K562 (cell line): ENCODE measurements around the gene EEF2.

Experiments
- CBX8 ChIP-seq: fragments of 200-600 bp; sonication (generic); IDR thresholded peaks from 2 replicates; pipeline ENCODE4 v1.6.1; 2012; ENCODE audit warnings: borderline replicate concordance, mixed run types, low read depth, mild to moderate bottlenecking, moderate library complexity, mixed read lengths, low read length, control low read depth, inconsistent platforms; ENCODE audit not compliant: poor library complexity, severe bottlenecking; ENCODE audit errors: extremely low read depth
- CHD2 ChIP-seq: IDR thresholded peaks from 2 replicates; pipeline ENCODE4 v1.6.1; 2011; ENCODE audit warnings: low read depth, low read length
- FOXA1 ChIP-seq: fragments of 450-650 bp; IDR thresholded peaks from 2 replicates; pipeline ENCODE4 v1.6.1; 2016; ENCODE audit warnings: mild to moderate bottlenecking, borderline replicate concordance
- HNRNPUL1 ChIP-seq: fragments of 200-400 bp; formaldehyde crosslinking; IDR thresholded peaks from 2 replicates; pipeline ENCODE4 v1.6.1; 2017; ENCODE audit warnings: low read length
- NFIC ChIP-seq: fragments of 450-650 bp; IDR thresholded peaks from 2 replicates; pipeline ENCODE4 v1.6.1; 2017; ENCODE audit warnings: mild to moderate bottlenecking, inconsistent platforms
- POLR2A ChIP-seq: fragments of 450-650 bp; conservative IDR thresholded peaks from 2 replicates; pipeline ENCODE4 v1.6.1; 2016
- PYGO2 ChIP-seq: fragments of 450-650 bp; IDR thresholded peaks from 2 replicates; pipeline ENCODE4 v1.6.1; 2016; ENCODE audit warnings: mild to moderate bottlenecking, missing genetic modification characterization, moderate library complexity, missing compliant biosample characterization
- RFX5 ChIP-seq: IDR thresholded peaks from 2 replicates; pipeline ENCODE4 v1.6.1; 2011; ENCODE audit warnings: low read depth, mild to moderate bottlenecking, improper control_type of control experiment, low read length
- SOX6 ChIP-seq: fragments of 450-650 bp; IDR thresholded peaks from 2 replicates; pipeline ENCODE4 v1.6.1; 2014; ENCODE audit warnings: mild to moderate bottlenecking
- TBP ChIP-seq: optimal IDR thresholded peaks from 2 replicates; pipeline ENCODE3; 2011; ENCODE audit warnings: low read depth, low read length, improper control_type of control experiment
- ZBTB8A ChIP-seq: fragments of 450-650 bp; IDR thresholded peaks from 2 replicates; pipeline ENCODE4 v1.6.1; 2018; ENCODE audit warnings: mild to moderate bottlenecking, moderate library complexity; ENCODE audit not compliant: partially characterized antibody
- ZMIZ1 ChIP-seq, 2 experiments: fragments of 150-350 bp in 1 of 2; IDR thresholded peaks; 2 replicates each; pipeline ENCODE4 v1.6.1; 2012 to 2016; ENCODE audit warnings: low read depth in 2 of 2, low read length in 2 of 2, mild to moderate bottlenecking in 1 of 2, moderate library complexity in 1 of 2
- ZNF507 ChIP-seq: conservative IDR thresholded peaks from 2 replicates; pipeline ENCODE4 v1.6.1; 2017; ENCODE audit warnings: missing genetic modification characterization, missing compliant biosample characterization
- ZNF589 ChIP-seq: fragments of 200-800 bp; sonication (Bioruptor generic); IDR thresholded peaks from 2 replicates; pipeline ENCODE4 v1.6.1; 2016; ENCODE audit warnings: low read depth, missing genetic modification characterization, missing compliant biosample characterization

GRCh38 chr19:3980353-3981251, 4.7 kb downstream of the EEF2 start:
- TF ChIP-seq PYGO2 (tag) (no peak), HNRNPUL1 (no peak), CHD2 (no peak), RFX5 (no peak), FOXA1 (no peak), NFIC (no peak), ZNF507 (tag) (no peak), ZNF589 (no peak), POLR2A (0 out of 2 replicates have a peak, but pooled peaks have one; percentile 20), TBP (no peak), ZBTB8A (no peak), CBX8 (no peak), SOX6 (no peak), ZMIZ1 (IDR thresholded peaks at IDR 0.05; ENCODE audit: low read depth in 2 of 2, low read length in 2 of 2) (no peak)
